Type B pancreatic cell (in vitro differentiated cells): ENCODE measurements around the gene SMIM20. TPM values are rescaled to one million over a fixed set of nuclear protein-coding genes. Genes with fewer than 3 reads are reported as not detected.
A peak's percentile ranks its signal among the peaks of the same experiment; 100 is the strongest.

Experiments
- DNase-seq: peaks from one replicate; pipeline ENCODE4 v3.0.0; 2021; ENCODE audit warnings: mixed read lengths; ENCODE audit not compliant: unreplicated experiment; ENCODE audit errors: extremely low spot score
- H3K27ac Mint-ChIP-seq: 2 replicates; pipeline ENCODE4 v1.8.0; 2021; ENCODE audit warnings: mild to moderate bottlenecking, mixed read lengths
- H3K27me3 Mint-ChIP-seq: 2 replicates; pipeline ENCODE4 v1.8.0; 2021; ENCODE audit warnings: mixed read lengths
- H3K36me3 Mint-ChIP-seq: 2 replicates; pipeline ENCODE4 v1.8.0; 2021; ENCODE audit warnings: mixed read lengths
- H3K4me1 Mint-ChIP-seq: one replicate; pipeline ENCODE4 v1.8.0; 2021; ENCODE audit warnings: mixed read lengths; ENCODE audit not compliant: unreplicated experiment
- H3K4me3 Mint-ChIP-seq: 2 replicates; pipeline ENCODE4 v1.8.0; 2021; ENCODE audit warnings: mild to moderate bottlenecking, mixed read lengths
- H3K9me3 Mint-ChIP-seq: 2 replicates; pipeline ENCODE4 v1.8.0; 2021; ENCODE audit warnings: mixed read lengths
- CTCF ChIP-seq: fragments of 200-600 bp; sonication (generic); conservative IDR thresholded peaks from 2 replicates; pipeline ENCODE4 v1.5.0; 2021; ENCODE audit warnings: antibody characterized with exemption, mild to moderate bottlenecking
- total RNA-seq: library from RNA; stranded (reverse); gene quantifications from 2 replicates; pipeline ENCODE4 v1.2.1, GENCODE V29; 2021; ENCODE audit warnings: low replicate concordance

The SMIM20 gene
- total RNA-seq, 1 donor from 2014 or later: 28.0 TPM

- no peaks in the 10 kb centered on the region for H3K9me3 Mint-ChIP-seq
- H3K4me3 Mint-ChIP-seq: no peak overlapping the region
- H3K27ac Mint-ChIP-seq: no peak overlapping the region
- peak; percentile 73 for TF ChIP-seq CTCF
- DNase-seq: no peak
- peaks cover 25% of the 10 kb centered on the region for H3K36me3 Mint-ChIP-seq
- no peaks in the 10 kb centered on the region for H3K27me3 Mint-ChIP-seq
- H3K4me1 Mint-ChIP-seq: peaks cover 13% of the 10 kb centered on the region
Measured at GRCh38 chr4:25925486-25926201, 11.6 kb downstream of the SMIM20 start.

GRCh38 chr4:25926462-25926861 is 12.4 kb downstream of the SMIM20 start:
- H3K4me3 Mint-ChIP-seq: no peak overlapping the region
- H3K27ac Mint-ChIP-seq: no peak overlapping the region
- no peaks in the 10 kb centered on the region for H3K9me3 Mint-ChIP-seq
- no peaks in the 10 kb centered on the region for H3K27me3 Mint-ChIP-seq
- peaks cover 16% of the 10 kb centered on the region for H3K36me3 Mint-ChIP-seq
- no peak for TF ChIP-seq CTCF
- DNase-seq: no peak
- peaks cover 13% of the 10 kb centered on the region for H3K4me1 Mint-ChIP-seq

GRCh38 chr4:25927361-25928195 is 13.6 kb downstream of the SMIM20 start:
- no peak for TF ChIP-seq CTCF
- H3K4me1 Mint-ChIP-seq: peaks cover 13% of the 10 kb centered on the region
- no peak for DNase-seq
- H3K36me3 Mint-ChIP-seq: peaks cover 10% of the 10 kb centered on the region
- no peak overlapping the region for H3K4me3 Mint-ChIP-seq
- H3K27ac Mint-ChIP-seq: no peak overlapping the region
- no peaks in the 10 kb centered on the region for H3K9me3 Mint-ChIP-seq
- H3K27me3 Mint-ChIP-seq: no peaks in the 10 kb centered on the region

- Mint-ChIP-seq H3K9me3 (no peaks in the 10 kb centered on the region), H3K4me3 (no peak overlapping the region), H3K27ac (no peak overlapping the region), H3K4me1 (peaks cover 9% of the 10 kb centered on the region), H3K27me3 (no peaks in the 10 kb centered on the region), H3K36me3 (peaks cover 10% of the 10 kb centered on the region)
- DNase-seq: no peak
- TF ChIP-seq CTCF: no peak
Measured at GRCh38 chr4:25928379-25929297, 14.6 kb downstream of the SMIM20 start.

- no peaks in the 10 kb centered on the region for H3K27me3 Mint-ChIP-seq
- DNase-seq: no peak
- no peak overlapping the region for H3K27ac Mint-ChIP-seq
- H3K9me3 Mint-ChIP-seq: no peaks in the 10 kb centered on the region
- peaks cover 9% of the 10 kb centered on the region for H3K4me1 Mint-ChIP-seq
- no peak overlapping the region for H3K4me3 Mint-ChIP-seq
- peaks cover 10% of the 10 kb centered on the region for H3K36me3 Mint-ChIP-seq
- TF ChIP-seq CTCF: no peak
Measured at GRCh38 chr4:25929298-25929686, 15.3 kb downstream of the SMIM20 start.
